HG03025 (cell line): ENCODE results near the gene CACNA2D1.

Experiments used
- ATAC-seq: cut with Tn5 transposase; IDR thresholded peaks from one replicate; pipeline ENCODE4 v1.9.1; 2021; ENCODE audit warnings: mild to moderate bottlenecking, moderate library complexity; ENCODE audit not compliant: unreplicated experiment, low FRiP score

Gene CACNA2D1

DNA sequence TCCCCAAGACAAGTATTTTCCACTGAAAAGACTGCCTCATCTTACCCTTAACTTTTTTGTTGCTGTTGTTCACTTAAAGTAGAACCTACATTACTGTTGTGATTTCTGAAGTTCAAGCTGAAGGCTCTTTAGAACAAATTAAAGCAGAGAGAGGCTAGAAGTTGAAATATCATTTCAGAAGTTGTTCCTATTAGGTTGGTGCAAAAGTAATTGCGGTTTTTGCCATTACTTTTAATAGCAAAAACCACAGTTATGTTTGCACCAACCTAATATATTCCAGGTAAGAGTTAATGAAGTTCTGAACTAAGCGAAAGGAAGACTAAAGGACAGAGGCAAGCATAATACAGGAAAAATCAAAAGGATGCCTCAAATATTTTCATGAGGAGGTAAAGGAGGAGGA, 153.7 kb downstream of the CACNA2D1 start:
- no peak for ATAC-seq

DNA sequence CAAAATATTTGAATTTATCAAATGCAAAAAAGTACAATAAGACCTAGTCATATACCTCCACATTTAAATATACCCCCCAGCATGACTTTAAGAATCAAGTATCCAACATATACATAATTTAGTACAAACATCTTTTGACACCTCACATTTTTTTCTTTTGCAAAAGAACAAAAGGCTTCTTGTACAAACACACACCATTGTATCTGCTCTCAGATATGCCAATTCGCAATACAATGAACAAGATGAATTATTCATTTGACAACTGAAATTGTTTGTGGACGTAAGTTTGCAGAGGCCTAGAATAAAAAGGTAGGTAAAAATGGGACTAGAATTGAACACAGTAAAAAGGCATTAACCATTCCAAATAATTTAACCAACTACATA, 154.4 kb downstream of the CACNA2D1 start:
- no peak for ATAC-seq

DNA sequence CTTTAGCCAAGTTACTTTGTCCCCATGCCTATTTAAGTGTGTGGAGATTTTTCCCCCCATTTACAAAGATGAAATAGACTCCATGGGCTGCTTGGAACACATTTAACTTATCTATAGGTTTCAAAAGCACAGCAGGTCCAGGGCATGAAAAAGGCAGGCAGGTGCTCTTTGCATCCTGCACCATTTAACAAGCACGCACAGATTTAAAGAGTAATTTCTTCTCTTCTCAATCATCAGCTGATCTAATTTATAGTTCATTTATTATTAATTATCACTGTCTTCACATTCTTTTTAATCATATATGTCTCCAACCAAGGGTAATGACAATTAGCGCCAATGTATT, 156.8 kb downstream of the CACNA2D1 start:
- no peak for ATAC-seq

DNA sequence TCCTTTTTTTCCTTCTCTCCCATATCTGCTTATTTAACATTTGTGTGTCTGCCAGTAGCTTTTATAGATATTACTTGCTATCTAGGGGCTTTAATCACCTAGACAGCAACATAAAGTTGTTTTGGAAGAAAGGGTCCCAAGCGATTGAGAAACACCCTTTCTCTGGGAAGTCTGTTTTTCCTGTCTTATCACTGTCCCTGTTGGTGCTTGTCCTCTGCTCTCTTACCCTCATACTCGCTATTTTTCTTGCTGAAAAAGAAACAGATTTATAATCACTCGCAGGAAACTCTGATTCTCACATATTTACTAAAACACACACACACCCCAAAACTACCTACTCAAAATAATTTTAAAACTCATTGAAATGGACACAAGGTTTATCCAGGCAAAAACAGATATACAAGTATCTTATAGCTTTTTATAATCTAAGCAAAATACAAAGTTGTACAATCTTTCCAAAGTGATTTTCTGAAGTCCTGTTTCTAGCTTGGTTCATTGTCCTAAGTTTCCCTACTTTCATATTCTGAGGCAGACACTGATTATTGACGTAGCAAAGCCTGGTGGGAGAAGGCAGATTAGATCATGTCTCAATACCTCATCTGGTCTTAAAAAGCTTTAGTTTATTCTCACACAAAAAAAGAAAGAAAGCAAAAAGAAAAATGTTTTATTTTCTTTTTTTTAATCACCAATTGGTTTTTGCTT, 157.3 kb downstream of the CACNA2D1 start:
- ATAC-seq, result no peak

DNA sequence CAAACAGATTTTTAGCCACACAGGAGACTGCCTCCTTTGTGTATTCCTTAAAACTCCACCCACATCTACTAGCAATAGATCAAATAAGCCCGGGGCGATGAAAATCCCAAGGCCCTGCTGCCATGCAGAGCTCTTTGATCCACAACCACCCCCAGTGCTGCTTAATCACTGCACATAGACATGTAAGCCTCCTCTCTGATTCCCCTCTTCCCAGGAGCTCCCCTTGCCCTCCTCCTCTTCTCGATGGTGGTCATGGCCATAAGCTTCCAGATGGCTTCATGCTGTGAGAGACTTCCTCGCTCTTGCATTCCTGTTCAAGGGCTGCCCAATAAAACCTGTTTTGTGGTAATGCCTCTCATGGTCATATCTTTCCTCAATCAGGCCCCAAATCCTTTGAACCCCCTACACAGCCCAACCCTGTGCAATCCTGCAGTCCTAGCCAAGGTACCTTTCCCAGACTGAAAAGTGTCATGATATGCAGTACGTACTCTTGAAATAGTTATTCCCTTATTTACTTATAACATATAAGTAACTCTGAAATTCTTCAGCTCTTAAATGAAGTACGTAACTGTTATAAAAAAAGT, 158.5 kb downstream of the CACNA2D1 start:
- ATAC-seq, result no peak

DNA sequence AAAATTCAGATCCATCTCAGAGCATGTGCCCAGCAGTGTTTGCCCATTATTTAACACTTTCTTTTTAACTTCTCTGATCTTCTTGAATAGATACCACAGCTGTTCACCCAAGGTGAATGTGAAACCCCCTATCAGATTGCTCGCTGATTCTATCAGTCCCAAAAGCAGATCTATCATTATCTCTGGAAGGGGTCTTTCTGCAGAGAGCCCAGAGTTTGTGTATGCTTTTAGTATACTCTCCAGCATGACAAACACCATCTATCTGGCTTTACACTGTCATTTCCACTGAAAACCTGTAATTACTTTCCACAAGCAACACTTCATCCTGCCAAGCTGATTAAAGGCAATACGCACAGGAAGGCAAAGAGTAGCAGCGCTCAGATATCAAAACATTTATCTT, 168.2 kb downstream of the CACNA2D1 start:
- ATAC-seq, result no peak

DNA sequence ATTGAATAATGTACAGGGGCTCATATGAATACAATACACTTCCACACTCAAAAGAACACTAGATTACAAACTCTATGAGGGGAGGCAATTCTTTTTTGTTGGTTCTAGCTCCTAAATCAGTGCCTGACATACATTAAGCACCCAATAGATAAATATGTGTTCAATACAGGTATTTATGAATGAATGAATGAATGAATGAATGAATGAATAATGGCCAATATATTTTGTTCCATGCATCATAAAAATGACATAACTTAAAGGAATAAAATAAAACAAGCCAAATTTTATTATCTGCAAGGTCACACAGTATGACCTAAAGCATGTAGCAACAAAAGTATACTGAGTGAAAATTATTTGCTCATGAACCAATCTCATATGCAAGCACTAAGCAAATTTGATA, 168.9 kb downstream of the CACNA2D1 start:
- no peak for ATAC-seq

DNA sequence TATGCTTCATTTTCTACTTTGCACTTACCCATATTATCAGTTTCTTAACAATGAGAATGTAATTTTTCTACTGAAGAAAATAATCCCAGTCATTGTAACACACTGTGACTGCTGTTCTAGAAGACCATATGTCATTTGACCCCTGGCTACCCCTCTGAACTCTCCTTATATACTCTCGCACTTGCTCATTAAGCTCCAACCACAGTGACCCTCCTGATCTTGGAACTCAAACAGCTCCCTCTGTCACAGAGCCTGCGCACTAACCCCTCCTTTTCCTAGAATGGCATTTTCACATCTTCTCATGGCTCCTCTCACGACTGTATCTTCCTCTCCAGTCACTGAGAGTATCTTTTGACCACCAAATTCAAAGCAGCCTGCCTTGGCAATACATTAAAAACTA, 169.7 kb downstream of the CACNA2D1 start:
- no peak for ATAC-seq

DNA sequence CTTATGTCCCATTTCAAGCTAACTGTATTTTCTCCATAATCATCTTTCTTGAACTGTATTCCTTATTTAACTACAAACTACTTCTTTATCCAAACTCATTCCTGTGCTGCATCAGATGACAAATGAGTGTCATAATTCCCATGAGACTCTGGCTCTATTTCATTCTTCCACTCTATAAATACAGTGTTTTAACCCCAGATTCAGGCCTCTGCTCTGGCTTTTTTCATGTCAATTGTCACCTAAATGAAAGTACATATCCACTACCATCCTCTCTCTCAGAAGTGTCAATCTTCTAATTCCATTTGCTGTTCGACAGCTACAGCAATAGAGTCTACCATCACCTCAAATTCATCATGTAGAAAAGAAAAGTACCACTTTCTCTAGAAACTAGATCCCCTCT, 172.7 kb downstream of the CACNA2D1 start:
- ATAC-seq, result no peak

DNA sequence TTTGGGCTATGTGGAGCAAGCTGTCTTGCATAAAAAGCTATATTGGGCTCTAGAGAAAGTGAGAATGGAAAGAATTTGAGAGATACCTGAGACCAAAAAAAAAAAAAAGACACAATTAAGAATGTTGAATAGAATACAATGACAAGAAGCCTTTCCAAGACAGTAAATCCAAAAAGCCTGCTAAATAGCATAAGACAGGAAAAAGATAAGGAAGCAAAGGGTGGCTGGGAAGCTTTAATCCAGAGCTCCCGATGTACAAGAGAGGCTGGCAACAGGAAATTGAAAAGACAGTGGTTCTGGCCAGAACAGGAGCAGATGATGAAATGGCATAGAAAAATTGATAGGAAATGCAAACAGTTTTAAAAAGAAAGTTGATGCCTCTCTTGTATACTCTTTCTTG, 174.9 kb downstream of the CACNA2D1 start:
- no peak for ATAC-seq

DNA sequence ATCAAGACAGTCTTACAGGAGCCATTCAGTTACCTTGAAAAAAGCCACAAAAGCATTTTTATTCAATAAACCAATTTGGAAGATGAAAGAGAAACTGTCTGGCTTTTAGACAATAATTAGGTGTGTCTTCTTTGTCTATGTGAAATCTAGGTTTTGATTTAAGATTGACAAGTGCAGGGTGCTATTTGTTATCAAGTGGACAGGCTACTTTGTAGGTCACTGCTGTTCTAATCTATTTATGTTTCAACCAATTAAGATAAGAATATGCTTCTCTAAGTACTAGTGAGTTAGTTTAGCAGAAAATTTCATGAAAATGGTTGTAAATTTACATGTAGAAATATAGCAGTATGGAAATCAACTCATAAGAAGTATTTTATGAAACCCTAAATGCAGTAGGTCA, 177.5 kb downstream of the CACNA2D1 start:
- no peak for ATAC-seq

DNA sequence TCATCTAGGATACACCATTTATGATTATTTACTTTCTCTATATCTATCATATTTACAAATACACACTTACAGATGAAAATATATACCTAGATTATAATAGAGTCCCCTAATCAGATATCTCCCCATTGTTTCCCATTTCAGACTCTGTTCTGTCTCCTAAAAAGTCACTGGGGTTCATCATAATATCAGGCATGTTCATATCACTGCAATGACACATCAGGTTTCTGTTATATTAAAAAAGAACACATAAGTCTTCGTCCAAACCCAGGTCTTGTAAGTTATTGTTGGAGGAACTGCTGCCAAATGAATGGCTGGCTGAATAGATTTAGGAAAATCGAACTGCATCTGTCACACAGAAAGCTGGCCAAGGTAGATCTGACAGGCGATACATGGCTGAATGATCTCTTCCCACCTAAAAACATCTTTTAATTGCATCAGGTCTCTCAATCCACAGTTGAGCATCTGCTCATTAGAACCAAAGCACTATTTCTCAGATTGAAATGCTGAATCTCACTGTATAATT, 178.7 kb downstream of the CACNA2D1 start:
- ATAC-seq, result no peak

DNA sequence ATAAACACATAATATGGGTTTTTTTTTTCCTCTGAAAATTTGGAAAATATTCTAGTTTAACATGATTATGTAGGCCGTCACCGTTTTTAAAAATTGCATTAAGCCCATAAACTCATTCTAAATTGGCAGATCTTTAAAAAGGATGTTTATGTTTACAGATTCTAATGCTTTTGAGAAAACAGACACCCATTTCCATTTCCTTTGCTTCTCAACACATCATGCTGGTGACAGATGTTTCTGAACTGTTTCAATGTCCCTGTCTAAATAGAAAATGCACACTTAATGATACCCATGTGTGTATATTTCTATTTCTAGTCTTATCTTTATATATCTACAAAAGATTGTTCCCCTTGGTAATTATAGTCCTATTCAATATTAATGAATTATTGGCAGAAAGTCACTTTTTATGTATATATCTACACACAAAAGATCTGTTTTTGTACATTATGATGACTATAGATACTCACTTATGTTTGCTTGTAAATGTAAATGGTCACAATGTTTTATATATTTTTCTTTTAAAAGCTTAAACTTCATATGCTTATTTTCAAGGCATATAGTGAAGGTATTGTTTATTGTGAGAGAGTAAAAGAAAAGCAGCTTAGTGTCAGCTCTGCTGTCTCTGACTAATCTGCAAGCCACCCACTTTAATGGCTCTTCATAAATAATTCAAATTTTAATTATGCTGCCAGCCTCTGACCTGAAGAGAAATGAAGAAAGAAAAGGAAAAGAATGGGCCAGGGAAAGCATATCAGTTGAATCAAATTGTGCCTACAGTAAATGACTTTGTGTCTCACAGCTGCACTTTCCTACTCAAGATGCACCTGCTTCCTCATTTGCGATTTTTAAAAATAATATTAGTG, 179.4 kb downstream of the CACNA2D1 start:
- no peak for ATAC-seq

DNA sequence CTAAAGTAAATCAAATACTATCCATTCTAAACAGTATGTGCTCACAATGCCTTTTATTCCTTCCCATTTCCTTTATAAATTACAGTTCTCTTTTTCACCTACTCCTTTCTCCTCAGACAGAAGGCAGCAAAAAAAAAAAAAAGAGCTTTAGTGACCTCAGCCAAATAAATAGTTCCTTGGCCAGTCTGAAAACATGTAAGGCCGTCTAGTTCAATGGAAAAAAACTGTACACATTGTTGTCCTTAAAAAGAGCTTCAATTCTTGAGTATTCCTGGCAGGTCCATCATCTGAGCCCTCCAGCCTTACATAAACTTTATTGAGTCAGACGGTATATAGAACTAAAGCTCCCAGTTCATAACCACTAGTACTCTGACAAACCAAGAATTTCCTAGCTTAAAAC, 185.4 kb downstream of the CACNA2D1 start:
- ATAC-seq, result no peak

DNA sequence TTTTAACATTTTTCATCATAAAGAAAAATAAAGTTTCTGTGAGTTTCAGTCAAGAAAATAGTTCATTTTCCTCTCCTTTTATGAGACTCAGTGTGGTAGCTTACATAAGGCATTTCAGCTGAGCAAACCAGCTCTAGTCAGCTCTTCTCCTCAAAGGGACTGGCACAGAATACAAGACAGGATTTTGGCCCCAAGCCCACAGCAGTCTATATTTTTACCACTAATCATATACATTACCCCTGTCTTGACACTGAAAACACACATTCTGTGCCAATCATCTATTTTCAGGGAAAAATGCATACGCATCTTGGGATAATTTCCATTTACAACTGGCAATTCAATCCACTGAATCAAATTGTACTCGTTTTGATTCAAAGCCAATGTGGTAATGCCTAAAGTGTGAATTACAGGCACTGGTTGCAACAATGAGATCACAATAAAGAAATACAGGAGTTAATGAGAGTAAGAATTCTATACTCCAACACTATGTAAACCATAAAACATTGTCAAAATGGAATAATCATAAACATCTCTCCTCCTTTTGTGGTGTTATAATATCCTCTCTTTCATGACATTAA, 186.4 kb downstream of the CACNA2D1 start:
- ATAC-seq, result no peak

DNA sequence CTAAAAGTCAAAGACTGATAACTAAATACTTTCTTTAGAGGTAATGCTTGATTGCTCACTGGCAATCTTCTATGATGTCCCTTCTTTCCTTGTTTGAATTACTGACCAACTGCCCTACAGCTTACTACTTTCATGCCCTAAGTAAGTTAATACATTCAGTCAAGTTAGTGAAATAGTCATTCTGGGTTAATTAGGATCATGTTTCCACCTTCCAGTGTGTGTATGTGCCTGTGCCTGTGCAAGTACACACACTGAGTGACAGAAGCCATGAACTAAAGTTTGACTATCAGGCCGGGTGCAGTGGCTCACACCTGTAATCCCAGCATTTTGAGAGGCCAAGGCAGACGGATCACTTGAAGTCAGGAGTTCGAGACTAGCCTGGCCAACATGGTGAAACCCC, 187.9 kb downstream of the CACNA2D1 start:
- ATAC-seq, result no peak

DNA sequence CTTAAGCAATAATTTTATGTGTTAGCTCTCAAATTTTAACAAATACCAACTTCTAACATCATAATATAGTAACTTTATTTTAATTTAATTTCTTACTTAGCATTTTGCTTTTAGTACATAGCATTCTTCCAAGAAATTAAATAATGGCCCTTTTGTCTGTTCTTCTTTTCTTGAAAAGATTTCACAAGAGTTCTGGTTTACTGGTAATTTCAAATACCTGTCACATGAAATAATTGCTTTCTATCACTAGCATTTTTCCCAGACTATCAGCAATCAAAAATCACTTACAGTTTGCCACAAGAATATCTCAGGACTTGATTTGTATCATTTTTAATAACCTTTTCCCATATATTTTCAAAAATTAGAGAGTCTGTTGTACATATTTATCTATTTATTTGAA, 193.0 kb downstream of the CACNA2D1 start:
- ATAC-seq, result no peak

DNA sequence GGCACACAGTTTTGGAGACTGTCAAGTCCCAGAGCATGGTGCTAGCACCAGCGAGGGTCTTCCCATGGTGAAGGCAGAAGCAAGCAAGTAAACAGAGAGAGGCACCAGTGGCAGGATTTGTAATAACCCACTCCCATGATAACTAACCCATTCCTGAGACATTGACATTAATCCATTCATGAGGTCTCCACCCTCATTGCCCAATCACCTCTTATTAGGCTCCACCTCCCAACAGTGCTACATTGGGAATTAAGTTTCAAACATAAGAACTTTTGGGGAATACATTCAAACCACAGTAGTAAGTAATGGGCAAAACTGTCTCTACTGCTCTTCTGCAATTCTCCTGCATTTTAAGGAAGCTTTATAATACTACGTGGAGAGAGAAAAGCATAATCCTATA, 193.6 kb downstream of the CACNA2D1 start:
- no peak for ATAC-seq

DNA sequence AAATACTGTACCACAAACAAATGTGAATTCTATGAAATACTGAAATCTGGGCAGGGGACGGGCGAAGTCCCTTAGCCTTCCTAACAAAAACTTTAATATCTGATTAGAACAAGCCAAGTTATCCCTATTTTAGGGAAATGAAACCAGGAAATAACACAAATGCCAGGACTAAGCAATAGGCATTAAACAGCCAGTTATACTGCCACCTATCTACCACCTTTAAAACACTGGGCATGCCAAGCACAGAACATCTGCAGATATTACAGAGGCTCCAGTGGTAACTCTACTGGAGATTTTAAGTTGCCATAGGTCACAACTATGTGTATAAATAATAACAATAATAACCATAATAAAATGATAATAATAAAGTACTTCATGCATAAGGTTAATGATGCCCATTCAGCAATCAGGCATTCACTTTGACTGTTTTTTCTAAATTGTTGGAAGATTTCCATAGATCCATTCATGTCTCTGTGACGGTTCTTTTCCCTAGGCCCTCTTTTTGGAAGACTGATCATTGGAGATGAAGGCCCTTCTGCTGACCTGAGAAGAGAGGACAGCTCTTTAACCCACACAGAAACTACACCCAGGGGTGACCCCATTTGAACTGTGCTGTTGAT, 195.7 kb downstream of the CACNA2D1 start:
- ATAC-seq, result no peak

DNA sequence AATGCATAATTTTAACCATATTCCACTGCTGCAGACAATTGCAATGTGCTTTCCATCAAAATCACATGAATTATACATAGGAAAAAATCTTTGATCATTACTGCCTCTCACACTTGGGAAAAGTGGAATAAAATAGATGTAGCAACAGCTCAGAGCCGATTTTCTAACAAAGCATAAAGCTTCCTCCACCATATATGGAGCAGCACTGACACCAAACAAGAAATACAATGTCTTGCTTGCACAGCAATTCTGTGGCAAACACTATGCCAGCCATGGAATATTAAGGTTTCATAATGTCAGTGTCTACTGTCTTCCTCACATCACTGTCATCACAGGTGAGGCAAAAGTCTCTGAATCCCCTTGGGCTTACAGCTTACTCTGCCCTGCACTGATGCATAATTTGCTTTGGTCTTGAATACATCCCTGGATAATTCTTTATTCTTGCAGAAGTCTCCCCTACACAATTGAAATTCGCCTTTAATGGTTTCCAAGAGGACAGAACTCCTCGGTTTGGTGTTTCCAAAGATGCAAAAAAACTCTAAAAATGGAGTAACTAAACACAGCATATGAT, 198.5 kb downstream of the CACNA2D1 start:
- ATAC-seq, result no peak
